Pancreas (tissue), 10 donors: ENCODE results near the gene CIRBP. TPM values are rescaled to one million over a fixed set of nuclear protein-coding genes. Genes with fewer than 3 reads are reported as not detected.

Experiments used
- ATAC-seq, 4 donors: fragments of 200-7000 bp; cut with Tn5 transposase; one replicate each; pipeline versions ENCODE4 v1.8.0 to v1.9.1; 2020; ENCODE audit warnings: mild to moderate bottlenecking in 4 of 4, moderate library complexity in 4 of 4
- DNase-seq, 6 donors: peaks; one replicate each; pipeline ENCODE4 v3.0.0-alpha.2; 2020
- FAIRE-seq: peaks from 2 replicates; lab custom pipeline; 2012; peaks lifted over from hg19 to GRCh38; lab: Jason Lieb, UNC
- H3K27ac ChIP-seq, 4 donors: fragments of 200-600 bp; sonication (generic); 1 replicate in 3 of 4; 2 replicates in 1 of 4; pipeline versions ENCODE4 v1.5.0 to v1.8.0; 2020
- H3K27me3 ChIP-seq, 4 donors: fragments of 200-600 bp; one replicate each; pipeline ENCODE4 v1.8.0; 2021
- H3K36me3 ChIP-seq, 3 donors: fragments of 200-600 bp; sonication (generic) in 1 of 3; one replicate each; pipeline versions ENCODE4 v1.5.0 to v1.8.0; 2020 to 2021
- H3K4me1 ChIP-seq, 3 donors: fragments of 200-600 bp; one replicate each; pipeline ENCODE4 v1.8.0; 2021
- H3K4me3 ChIP-seq, 4 donors: fragments of 200-600 bp; sonication (generic) in 2 of 4; one replicate each; pipeline versions ENCODE4 v1.5.0 to v1.8.0; 2020 to 2021
- H3K9me3 ChIP-seq, 4 donors: fragments of 200-600 bp; one replicate each; pipeline ENCODE4 v1.8.0; 2021
- CTCF ChIP-seq, 4 donors: fragments of 200-600 bp; sonication (generic) in 3 of 4; IDR thresholded peaks; one replicate each; pipeline versions ENCODE4 v1.5.0 to v1.8.0; 2021; ENCODE audit warnings: antibody characterized with exemption in 4 of 4
- WGBS, 2 donors: extraction: QIAGEN DNeasy Blood & Tissue Kit; methylation state at CpG; one replicate each; pipeline ENCODE4 v1.1.7; 2013; 5-methylcytosine and 5-hydroxymethylcytosine counted together
- intact Hi-C, 3 donors: fragments of 100-400 bp; cut with DNase I; formaldehyde crosslinking; loops; one replicate each; pipeline versions ENCODE4 v1.11.1 to v1.14.2; 2022
- polyA plus RNA-seq, 2 donors: library from polyadenylated mRNA; stranded (reverse); fragments of 200-250 nt; gene quantifications; one replicate each; pipeline ENCODE4 v1.2.3, GENCODE V29; 2013
- total RNA-seq, 6 donors: library from RNA; stranded (reverse); fragmentation: NEBNext Ultra II Directional in 4 of 6; extraction: Animal tissue kit (Norgen Biotek cat#: 25700) in 4 of 6; gene quantifications; one replicate each; pipeline versions ENCODE4 v1.2.1 to v1.2.4, GENCODE V29; 2021 to 2023
- donor health status: healthy with polysubstance abuse.
- donor health status: DM: no; HTN: no; CAD: no; lungs with moderate emphysema.
- donor health status: DM: no; HTN: no; CAD: no.
- donor health status: control.
- donor health status: control.
- donor health status: Bipolar disorder and iron deficiency.
- donor health status: DM: yes; HTN: yes; CAD: no.
- donor health status: DM: no; HTN: no; CAD: no.
- donor health status: DM: no; HTN: no; CAD: no.
- donor health status: DM: yes; HTN: yes; CAD: no.

The CIRBP gene
- total and polyA plus RNA-seq, 8 donors, result 232 to 1,009 (median 539) TPM

- Histone ChIP-seq H3K9me3 (no peaks in the 10 kb centered on the region), H3K4me3 (no peak overlapping the region), H3K36me3 (no peaks in the 10 kb centered on the region), H3K27ac (no peak overlapping the region), H3K27me3 (peaks cover 0 to 19% (median 8%) of the 10 kb centered on the region in 4 donors), H3K4me1 (no peaks in the 10 kb centered on the region)
- intact Hi-C loops, result no loop called here
- TF ChIP-seq CTCF (IDR thresholded peaks at IDR 0.05), result no peak
- FAIRE-seq (no peak), DNase-seq (peak in 2 of 6 donors; percentile 18 to 45), ATAC-seq (no peak)
- WGBS, 2 donors, result 50 to 62% methylated on average over 25 of the region's 25 CpGs
These were observed 22.8 kb downstream of the CIRBP start for GRCh38 chr19:1291761-1292418.

- H3K27ac ChIP-seq, result no peak overlapping the region
- H3K9me3 ChIP-seq, result no peaks in the 10 kb centered on the region
- 74 to 87% methylated on average over 17 of the region's 17 CpGs for WGBS, 2 donors
- no peaks in the 10 kb centered on the region for H3K36me3 ChIP-seq
- H3K4me3 ChIP-seq, result no peak overlapping the region
- no peaks in the 10 kb centered on the region for H3K4me1 ChIP-seq
- TF ChIP-seq CTCF (IDR thresholded peaks at IDR 0.05), result no peak
- peaks cover 0 to 12% (median 6%) of the 10 kb centered on the region in 4 donors for H3K27me3 ChIP-seq
- DNase-seq (no peak), FAIRE-seq (no peak), ATAC-seq (no peak)
- intact Hi-C loops, result no loop called here
These were observed 23.5 kb downstream of the CIRBP start for GRCh38 chr19:1292419-1293151.

GRCh38 chr19:1293782-1294604 lies 24.9 kb downstream of the CIRBP start:
- 67 to 82% methylated on average over 35 of the region's 35 CpGs for WGBS, 2 donors
- H3K36me3 ChIP-seq, result no peaks in the 10 kb centered on the region
- no peak for ATAC-seq
- peak in 2 of 6 donors; percentile 32 to 72 for DNase-seq
- peaks cover 0 to 11% (median 5%) of the 10 kb centered on the region in 4 donors for H3K27me3 ChIP-seq
- H3K4me3 ChIP-seq, result no peak overlapping the region
- intact Hi-C loops, result no loop called here
- TF ChIP-seq CTCF (IDR thresholded peaks at IDR 0.05), result no peak
- no peaks in the 10 kb centered on the region for H3K4me1 ChIP-seq
- no peak overlapping the region for H3K27ac ChIP-seq
- no peak for FAIRE-seq
- no peaks in the 10 kb centered on the region for H3K9me3 ChIP-seq

GRCh38 chr19:1294688-1295087 lies 25.6 kb downstream of the CIRBP start:
- FAIRE-seq, result no peak
- TF ChIP-seq CTCF (IDR thresholded peaks at IDR 0.05), result no peak
- intact Hi-C loops, result no loop called here
- Histone ChIP-seq H3K4me1 (no peaks in the 10 kb centered on the region), H3K36me3 (no peaks in the 10 kb centered on the region), H3K27ac (no peak overlapping the region), H3K4me3 (no peak overlapping the region), H3K27me3 (peaks cover 0 to 11% (median 5%) of the 10 kb centered on the region in 4 donors), H3K9me3 (no peaks in the 10 kb centered on the region)
- ATAC-seq, result no peak
- DNase-seq, result peak in 1 of 6 donors; percentile 15
- WGBS, 2 donors, result 65% methylated on average over 14 of the region's 14 CpGs
